Prostate gland (tissue), 2 donors: ENCODE results near the gene LGALS3.

Experiments
- POLR2A ChIP-seq: fragments of 450-650 bp; IDR thresholded peaks from one replicate; pipeline ENCODE4 v1.6.1; 2016; ENCODE audit warnings: antibody characterized with exemption, mild to moderate bottlenecking
- POLR2AphosphoS5 ChIP-seq: sonication (generic); formaldehyde crosslinking; IDR thresholded peaks from one replicate; pipeline ENCODE4 v1.6.1; 2017; ENCODE audit warnings: antibody characterized with exemption
- TF ChIP-seq, protein P1 (sequence below), 4 experiments: fragments of 200-600 bp in 2 of 4; fragments of 450-650 bp in 2 of 4; sonication (generic) in 2 of 4; IDR thresholded peaks; 1 replicate in 3 of 4; 2 replicates in 1 of 4; pipeline ENCODE4 v1.5.1; 2016 to 2019; ENCODE audit warnings: antibody characterized with exemption in 4 of 4, mild to moderate bottlenecking in 2 of 4, moderate library complexity in 2 of 4

DNA sequence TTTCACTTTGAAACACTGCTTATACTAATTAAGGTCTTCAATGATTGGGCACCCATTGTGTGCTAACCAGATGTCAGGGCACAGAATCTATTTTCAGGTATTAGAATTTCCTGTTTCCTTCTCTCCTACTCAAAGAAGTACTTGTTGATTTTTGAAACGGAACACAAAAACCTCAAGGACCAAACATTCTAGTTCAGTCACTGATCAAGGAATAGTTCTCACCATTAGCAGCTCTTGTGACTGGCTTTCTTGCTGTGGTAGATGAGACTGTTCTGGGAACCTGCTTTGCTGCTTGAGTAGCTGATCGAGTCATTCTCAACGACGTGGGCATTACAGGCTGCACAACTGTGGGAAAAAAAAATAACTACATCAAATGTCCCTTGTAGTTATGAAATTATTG is 51.4 kb downstream of the LGALS3 start:
- TF ChIP-seq, protein P1, sequence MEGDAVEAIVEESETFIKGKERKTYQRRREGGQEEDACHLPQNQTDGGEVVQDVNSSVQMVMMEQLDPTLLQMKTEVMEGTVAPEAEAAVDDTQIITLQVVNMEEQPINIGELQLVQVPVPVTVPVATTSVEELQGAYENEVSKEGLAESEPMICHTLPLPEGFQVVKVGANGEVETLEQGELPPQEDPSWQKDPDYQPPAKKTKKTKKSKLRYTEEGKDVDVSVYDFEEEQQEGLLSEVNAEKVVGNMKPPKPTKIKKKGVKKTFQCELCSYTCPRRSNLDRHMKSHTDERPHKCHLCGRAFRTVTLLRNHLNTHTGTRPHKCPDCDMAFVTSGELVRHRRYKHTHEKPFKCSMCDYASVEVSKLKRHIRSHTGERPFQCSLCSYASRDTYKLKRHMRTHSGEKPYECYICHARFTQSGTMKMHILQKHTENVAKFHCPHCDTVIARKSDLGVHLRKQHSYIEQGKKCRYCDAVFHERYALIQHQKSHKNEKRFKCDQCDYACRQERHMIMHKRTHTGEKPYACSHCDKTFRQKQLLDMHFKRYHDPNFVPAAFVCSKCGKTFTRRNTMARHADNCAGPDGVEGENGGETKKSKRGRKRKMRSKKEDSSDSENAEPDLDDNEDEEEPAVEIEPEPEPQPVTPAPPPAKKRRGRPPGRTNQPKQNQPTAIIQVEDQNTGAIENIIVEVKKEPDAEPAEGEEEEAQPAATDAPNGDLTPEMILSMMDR (IDR thresholded peaks at IDR 0.05): no peak
- no peak for TF ChIP-seq POLR2A
- TF ChIP-seq POLR2AphosphoS5: no peak
